Hindlimb muscle (tissue), 1 donor: ENCODE data around the gene ACP2. TPM values are rescaled to one million over a fixed set of nuclear protein-coding genes. Genes with fewer than 3 reads are reported as not detected.

ENCODE experiments used
- DNase-seq: peaks from one replicate; pipeline ENCODE4 v3.0.0-alpha.2; 2013
- polyA plus RNA-seq: library from polyadenylated mRNA; unstranded; fragments of 120-200 nt; gene quantifications from one replicate; pipeline ENCODE4 v1.2.1, GENCODE V29; 2013; ENCODE audit not compliant: insufficient read length

Gene ACP2
- polyA plus RNA-seq, result 30.8 TPM

GRCh38 chr11:47248664-47249377 is at the start of gene ACP2:
Gene ACP2 (minus strand): TSS chr11:47248814. CDS start chr11:47248789, 25 bp downstream.
- DNase-seq, result peak; percentile 92

GRCh38 chr11:47296045-47296444 is 47.4 kb upstream of the ACP2 start:
- DNase-seq, result no peak

GRCh38 chr11:47295385-47295784 is 46.8 kb upstream of the ACP2 start:
- DNase-seq, result no peak

- DNase-seq, result no peak
Observed at GRCh38 chr11:47289856-47290255, 41.2 kb upstream of the ACP2 start.

DNA sequence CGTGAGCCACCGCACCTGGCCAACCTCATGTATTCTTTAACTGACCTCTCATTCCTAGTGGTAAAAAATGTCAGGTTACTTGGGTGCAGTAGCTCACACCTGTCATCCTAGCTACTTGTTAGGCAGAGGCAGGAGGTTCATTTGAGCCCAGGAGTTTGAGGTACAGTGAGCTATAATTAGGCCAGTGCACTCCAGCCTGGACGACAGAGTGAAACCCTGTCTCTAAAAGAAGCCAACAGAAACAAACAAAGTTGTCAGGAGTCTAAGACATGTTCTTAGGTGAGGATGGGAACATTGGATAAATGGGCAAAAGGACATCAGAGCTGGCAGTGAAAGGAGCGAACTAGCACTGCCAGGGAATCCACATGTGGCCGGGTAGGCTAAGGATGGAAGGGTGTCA is 39.5 kb upstream of the ACP2 start:
- DNase-seq, result no peak

- DNase-seq, result no peak
Observed at GRCh38 chr11:47285969-47286770, 37.6 kb upstream of the ACP2 start.

GRCh38 chr11:47284151-47284550 is 35.5 kb upstream of the ACP2 start:
- DNase-seq, result no peak

DNA sequence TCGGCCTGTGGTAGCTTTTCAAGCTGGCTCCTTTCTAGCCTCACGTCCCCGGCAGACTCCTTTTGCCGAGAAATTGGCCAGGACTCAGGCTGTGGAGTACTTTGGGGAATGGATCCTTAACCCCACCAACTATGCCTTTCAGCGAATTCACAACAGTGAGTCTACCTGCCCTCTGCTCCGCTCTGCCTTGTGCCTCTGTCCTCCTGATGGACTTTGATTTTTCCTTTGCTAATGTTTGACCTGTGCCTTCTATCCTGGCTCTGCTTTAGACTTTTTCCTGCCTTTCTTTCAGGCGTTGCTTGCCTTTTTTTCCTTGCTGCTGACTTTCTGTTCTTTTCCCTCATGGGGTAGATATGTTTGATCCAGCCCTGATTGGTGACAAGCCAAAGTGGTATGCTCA is 33.8 kb upstream of the ACP2 start:
- no peak for DNase-seq

GRCh38 chr11:47280860-47281259 is 32.2 kb upstream of the ACP2 start:
- DNase-seq, result no peak

DNA sequence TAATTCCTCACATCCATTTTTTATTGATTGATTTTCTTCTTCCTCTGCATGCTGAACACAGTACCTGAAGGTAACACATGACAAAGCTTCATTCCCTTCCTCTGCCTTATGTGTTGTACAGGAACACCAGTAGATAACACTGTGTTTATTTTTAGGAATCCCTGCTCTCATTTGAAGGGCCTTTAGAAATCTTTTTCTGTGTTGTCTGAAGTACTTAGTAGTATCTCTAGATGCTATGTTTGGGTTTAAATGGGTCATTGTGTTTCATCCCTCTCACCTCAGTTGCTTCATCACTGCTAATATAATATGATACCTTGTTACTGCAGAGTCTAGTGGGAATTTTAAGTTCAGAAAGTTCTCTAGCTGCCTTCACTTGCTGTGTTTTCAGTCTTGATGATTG is 31.5 kb upstream of the ACP2 start:
- no peak for DNase-seq

DNA sequence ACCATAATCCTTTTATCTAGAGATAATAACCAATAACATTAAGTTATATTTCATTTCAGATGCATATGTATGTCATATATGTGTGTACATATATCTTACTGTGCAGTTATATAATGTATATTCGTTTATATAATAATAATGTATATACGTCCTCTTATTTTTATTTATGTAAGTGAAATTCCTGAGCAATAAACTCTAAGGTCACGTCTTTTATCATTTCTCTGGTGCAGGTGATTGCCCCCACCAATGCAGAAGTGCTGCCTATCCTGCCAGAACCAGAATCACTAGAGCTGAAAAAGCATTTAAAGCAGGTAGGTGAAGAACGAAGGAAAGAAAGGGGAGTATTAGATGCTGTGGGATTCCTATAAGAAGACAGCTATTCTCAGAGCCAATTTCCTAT is 30.2 kb upstream of the ACP2 start:
- DNase-seq, result no peak

DNA sequence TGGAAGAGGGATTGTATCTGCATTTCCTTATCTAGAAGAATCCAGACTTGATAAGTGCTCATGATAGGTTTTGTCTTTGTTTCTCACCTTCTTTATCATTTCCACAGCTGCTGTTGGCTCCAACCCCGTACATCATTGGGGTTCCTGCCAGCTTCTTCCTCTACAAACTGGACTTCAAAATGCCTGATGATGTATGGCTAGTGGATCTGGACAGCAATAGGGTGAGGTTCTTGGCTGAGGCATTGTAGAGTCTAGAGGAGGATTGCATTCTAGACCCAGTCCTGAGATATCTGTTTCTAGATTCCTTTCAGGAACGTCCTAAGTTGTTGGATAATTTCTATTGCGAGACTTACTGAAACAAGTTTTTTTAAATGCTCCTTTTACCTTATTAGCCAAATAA is 29.4 kb upstream of the ACP2 start:
- no peak for DNase-seq

DNA sequence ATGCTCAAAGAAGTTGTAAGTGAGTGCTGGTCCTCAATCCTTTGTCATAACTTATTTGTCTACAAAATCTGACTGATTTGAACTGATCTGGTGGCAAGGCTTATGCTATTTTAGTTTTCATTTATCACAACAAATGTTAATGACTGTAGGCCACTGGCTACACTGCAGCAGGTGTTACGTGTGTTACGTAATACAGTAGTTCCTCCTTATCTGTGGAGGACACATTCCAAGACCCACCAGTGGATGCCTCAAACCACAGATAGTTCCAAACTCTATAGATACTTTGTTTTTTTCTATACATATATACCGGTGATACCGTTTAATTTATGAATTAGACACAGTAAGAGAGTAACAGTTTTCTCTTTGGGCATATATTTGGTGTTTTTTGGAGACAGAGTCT is 28.3 kb upstream of the ACP2 start:
- DNase-seq, result no peak

DNA sequence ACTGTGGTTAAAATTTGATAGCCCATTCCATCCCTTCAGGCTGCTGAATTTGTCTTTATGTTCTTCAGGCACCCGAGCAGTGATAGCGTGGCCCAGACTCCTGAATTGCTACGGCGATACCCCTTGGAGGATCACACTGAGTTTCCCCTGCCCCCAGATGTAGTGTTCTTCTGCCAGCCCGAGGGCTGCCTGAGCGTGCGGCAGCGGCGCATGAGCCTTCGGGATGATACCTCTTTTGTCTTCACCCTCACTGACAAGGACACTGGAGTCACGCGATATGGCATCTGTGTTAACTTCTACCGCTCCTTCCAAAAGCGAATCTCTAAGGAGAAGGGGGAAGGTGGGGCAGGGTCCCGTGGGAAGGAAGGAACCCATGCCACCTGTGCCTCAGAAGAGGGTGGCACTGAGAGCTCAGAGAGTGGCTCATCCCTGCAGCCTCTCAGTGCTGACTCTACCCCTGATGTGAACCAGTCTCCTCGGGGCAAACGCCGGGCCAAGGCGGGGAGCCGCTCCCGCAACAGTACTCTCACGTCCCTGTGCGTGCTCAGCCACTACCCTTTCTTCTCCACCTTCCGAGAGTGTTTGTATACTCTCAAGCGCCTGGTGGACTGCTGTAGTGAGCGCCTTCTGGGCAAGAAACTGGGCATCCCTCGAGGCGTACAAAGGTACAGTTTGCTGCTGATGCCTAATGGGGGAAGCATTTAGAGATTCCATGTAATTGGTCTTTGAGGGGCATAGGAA is 26.1 kb upstream of the ACP2 start:
- no peak for DNase-seq

GRCh38 chr11:47272706-47273105 is 24.1 kb upstream of the ACP2 start:
- DNase-seq, result no peak

DNA sequence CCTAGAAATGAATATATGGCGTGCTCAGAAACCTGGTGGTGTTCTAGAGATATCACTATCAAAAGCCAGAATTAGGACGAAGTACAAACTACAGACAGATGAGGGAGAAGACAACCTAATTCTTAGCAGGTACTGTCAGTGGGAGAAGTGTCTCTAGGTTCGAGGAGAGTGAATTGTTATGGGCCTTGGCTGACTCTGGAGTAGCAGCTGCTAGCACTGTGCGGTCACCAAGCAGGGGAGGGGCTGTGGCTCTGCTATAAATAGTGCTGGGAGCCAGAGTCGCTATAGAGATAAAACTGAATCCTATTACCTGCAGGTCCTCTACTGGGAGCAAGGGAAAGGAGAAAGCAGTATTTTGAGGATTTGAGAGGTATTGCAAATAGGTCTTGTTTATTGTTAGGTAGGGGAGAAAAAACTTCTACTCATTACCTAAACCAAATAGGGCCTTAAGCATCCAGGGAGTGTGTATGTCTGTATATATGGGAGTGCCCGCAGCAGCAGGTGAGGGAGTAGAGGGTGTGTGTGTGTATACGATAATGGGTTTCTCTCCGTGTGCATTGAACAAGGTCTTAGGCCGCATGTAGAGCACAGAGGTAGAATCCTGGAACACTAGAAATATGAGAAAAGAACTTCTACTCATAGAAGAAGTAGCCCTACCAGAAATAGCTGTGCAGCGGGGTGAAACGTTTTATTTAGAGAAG is 23.5 kb upstream of the ACP2 start:
- DNase-seq, result no peak

- no peak for DNase-seq
Observed at GRCh38 chr11:47271328-47271727, 22.7 kb upstream of the ACP2 start.

DNA sequence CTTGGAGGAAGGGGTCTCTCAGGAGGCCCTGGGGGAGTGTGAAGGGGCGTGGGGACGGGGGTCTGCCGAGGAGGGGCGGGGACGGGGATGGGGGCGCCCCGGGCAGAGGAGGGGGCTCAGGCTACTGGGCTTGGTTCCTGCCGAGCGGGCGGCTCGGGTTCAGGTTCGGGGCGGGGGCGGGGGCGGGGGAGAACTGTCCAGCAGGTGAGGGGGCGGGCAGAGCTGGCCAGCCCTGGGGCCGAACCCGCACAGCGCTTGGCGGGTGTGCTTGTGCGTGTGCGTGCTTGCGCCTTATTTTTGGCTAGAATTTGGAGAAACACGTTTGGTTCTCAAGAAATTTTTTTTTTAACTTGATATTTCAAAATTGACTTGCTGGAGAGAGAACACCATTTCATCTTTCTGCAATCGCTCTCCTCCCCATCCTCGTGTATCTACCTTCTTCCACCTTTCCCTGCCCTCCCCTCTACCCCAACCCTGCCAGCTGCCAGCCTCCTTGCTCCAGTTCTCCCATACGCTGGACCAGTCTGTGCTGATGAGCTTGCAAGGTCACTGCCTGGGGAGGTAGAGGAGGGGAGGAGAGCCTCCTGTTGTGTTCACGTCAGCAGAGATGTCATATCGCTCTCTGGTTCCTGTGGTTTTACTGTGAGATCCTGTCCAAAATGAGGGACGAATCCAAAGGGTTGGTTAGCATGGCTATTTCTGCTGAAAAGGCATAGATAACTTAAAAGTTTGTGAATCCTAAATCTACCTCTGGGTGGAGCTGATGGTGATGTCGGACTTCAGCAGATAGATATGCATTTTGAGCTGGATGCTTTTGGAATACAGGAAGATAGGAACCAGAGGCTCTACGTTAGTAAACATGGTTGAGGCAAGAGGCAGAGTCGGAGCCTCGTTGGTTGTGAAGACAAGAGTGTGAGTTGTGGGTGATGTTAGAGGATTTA is 22.0 kb upstream of the ACP2 start:
- no peak for DNase-seq

GRCh38 chr11:47269829-47270305 is 21.3 kb upstream of the ACP2 start, which contains the start of gene MADD:
Gene MADD (plus strand): TSS chr11:47270133.
- DNase-seq, result peak; percentile 85

DNA sequence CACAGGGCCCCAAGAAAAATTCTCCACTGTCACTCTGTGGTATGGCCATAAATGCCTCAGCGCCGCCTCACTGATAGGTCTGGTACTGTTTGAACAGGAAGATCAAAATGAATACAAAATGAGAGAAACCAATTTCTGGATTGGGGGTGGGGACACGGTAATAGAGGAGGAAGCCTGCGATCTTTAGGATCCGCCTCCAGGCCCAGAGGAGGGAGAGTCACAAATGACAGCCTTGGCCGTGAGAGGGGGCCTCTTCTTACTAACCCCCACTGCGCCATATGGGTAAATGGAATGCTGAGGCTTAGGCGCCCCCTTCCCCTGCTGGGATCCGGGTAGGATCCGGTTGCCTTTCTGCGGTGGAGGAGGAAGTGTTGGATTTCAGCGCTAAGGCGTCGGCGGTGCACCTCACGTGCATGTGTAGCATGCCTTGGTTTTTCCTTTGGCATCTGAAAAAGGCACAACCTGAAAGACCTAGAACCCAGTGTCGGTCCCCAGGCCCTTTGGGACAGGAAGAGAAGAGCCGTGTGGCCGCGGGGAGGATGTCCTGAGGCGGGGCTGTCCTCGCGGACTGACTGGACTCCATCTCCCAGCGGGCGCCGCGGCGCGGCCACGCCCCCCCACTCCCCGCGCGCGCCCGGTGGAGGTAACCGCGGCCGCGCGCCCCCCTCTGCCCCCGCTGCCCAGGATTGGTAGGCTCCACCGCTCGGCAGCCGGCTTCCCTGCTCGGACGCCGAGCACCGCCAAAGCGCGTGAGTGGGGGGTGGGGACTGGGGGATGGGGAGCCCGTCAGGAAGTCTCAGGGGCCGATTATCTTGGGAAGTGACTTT is 20.6 kb upstream of the ACP2 start:
- DNase-seq, result peak; percentile 89
